ENCODE measurements around the gene NUP62. TPM values are rescaled to one million over a fixed set of nuclear protein-coding genes. Genes with fewer than 3 reads are reported as not detected.
A peak's percentile ranks its signal among the peaks of the same experiment; 100 is the strongest.
"Not testable (repeated sequence)": the region's sequence is repeated elsewhere in the genome, so short reads cannot be mapped to it uniquely, and the experiment has no call there.

NUP62 gene
- total RNA-seq, 1 donor from 2014 or later = 39.3 TPM

DNA sequence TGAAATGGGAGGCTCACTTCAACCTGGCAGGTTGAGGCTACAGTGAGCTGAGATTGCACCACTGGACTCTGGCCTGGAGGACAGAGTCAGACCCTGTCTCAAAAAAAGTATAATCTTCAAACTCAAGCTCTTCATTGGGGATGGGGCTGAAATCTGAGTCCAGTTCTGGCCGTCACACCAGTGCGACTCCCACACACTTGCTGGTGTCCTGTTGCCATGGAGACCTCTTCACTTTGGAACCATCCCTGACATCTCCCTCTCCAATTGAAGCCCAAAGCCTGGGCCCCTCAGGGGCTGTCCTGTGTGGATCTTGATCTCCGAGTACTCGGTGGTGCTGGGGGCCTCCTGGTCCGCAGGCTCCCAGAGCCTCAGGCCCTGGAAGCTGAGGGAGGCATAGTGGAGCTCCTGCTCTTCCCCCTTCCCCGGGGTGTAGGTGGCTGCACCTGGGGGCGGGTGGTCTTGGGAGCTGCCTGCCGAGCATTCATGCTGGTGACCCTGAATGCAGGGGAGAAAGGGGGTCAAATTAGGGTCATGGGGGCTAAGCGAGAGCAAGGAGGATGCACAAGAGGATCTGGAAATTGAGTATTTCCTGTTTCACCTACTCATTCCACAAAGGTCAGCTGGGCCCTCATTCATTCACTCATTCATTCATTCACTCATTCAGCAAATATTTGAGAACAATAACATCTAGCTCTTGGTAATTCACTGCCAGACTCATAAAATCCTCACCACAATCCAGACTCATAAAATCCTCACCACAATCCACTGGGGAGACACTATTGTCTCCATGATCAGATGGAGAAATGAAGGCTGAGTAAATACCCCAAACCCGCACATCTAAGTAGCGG lies 20.7 kb upstream of the NUP62 start:
- Histone ChIP-seq H3K9me3 (no peaks in the 10 kb centered on the region), H3K27me3 (no peaks in the 10 kb centered on the region), H3K36me3 (no peaks in the 10 kb centered on the region), H3K4me1 (peaks cover 12% of the 10 kb centered on the region), H3K27ac (no peak overlapping the region), H3K4me3 (no peak overlapping the region)
- TF ChIP-seq, protein P1, sequence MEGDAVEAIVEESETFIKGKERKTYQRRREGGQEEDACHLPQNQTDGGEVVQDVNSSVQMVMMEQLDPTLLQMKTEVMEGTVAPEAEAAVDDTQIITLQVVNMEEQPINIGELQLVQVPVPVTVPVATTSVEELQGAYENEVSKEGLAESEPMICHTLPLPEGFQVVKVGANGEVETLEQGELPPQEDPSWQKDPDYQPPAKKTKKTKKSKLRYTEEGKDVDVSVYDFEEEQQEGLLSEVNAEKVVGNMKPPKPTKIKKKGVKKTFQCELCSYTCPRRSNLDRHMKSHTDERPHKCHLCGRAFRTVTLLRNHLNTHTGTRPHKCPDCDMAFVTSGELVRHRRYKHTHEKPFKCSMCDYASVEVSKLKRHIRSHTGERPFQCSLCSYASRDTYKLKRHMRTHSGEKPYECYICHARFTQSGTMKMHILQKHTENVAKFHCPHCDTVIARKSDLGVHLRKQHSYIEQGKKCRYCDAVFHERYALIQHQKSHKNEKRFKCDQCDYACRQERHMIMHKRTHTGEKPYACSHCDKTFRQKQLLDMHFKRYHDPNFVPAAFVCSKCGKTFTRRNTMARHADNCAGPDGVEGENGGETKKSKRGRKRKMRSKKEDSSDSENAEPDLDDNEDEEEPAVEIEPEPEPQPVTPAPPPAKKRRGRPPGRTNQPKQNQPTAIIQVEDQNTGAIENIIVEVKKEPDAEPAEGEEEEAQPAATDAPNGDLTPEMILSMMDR (IDR thresholded peaks at IDR 0.05) = no peak
- ATAC-seq = no peak
- intact Hi-C loops (cut with DNase I) = no loop called here
- DNase-seq = no peak

DNA sequence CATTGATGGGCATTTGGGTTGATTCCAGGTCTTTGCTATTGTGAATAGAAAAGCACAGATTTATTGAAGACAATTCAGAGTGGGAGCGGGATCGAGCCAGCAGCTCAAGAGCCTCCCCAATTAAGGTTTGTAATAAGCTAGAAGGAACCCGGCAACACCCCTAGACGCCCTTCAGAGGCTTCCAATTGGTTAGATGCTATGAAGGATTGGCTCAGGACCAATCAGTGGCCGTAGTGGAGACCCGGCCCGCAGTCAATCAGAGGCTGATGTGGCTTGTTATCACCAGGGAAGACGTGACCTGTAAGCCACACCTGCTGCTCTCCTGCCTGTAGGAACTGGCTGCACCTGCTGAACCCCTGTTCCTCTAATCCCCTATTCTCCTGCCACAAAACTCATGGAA lies 17.1 kb upstream of the NUP62 start:
- ATAC-seq = no peak
- H3K27ac ChIP-seq = no peak overlapping the region
- H3K9me3 ChIP-seq = no peaks in the 10 kb centered on the region
- H3K4me3 ChIP-seq = no peak overlapping the region
- H3K27me3 ChIP-seq = no peaks in the 10 kb centered on the region
- TF ChIP-seq, protein P1 (IDR thresholded peaks at IDR 0.05) = no peak
- DNase-seq = no peak
- intact Hi-C loops (cut with DNase I) = no loop called here
- H3K4me1 ChIP-seq = no peaks in the 10 kb centered on the region
- no peaks in the 10 kb centered on the region for H3K36me3 ChIP-seq

DNA sequence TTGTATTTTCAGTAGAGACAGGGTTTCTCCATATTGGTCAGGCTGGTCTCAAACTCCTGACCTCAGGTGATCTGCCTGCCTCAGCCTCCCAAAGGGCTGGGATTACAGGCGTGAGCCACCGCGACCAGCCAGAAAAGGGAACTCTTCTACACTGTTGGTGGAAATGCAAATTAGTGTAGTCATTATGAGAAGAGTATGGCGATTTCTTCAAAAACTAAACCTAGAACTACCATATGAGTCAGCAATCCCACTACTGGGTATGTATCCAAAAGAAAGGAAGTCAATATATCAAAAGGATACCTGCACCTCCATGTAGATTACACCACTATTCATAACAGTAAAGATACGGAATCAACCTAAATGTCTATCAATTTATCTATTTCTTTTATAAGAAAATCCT lies 15.3 kb upstream of the NUP62 start:
- H3K4me1 ChIP-seq; H3K4me3 ChIP-seq; DNase-seq; intact Hi-C loops (cut with DNase I); H3K27me3 ChIP-seq; H3K9me3 ChIP-seq; H3K36me3 ChIP-seq; H3K27ac ChIP-seq: not testable (repeated sequence)
- ATAC-seq = peak; percentile 46

DNA sequence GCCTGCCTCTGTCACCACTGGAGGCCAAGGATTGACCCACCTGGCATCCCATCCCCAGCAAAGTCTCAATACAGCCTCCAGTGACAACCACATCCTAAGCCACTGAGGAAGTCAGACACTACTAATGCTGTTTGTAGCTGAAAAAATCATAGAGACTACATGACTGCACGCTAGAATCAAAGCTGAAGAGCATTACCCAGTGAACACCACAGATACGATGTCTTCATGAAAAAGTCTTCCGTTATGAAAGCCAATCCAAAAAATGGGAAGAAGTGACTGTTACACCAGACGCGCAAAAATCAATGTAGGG lies 11.1 kb upstream of the NUP62 start:
- H3K36me3 ChIP-seq = no peaks in the 10 kb centered on the region
- no peaks in the 10 kb centered on the region for H3K9me3 ChIP-seq
- H3K4me3 ChIP-seq = no peak overlapping the region
- DNase-seq (no peak), ATAC-seq (no peak)
- intact Hi-C loops (cut with DNase I) = no loop called here
- no peaks in the 10 kb centered on the region for H3K27me3 ChIP-seq
- H3K27ac ChIP-seq = no peak overlapping the region
- peaks cover 5% of the 10 kb centered on the region for H3K4me1 ChIP-seq
- TF ChIP-seq, protein P1 (IDR thresholded peaks at IDR 0.05) = no peak

DNA sequence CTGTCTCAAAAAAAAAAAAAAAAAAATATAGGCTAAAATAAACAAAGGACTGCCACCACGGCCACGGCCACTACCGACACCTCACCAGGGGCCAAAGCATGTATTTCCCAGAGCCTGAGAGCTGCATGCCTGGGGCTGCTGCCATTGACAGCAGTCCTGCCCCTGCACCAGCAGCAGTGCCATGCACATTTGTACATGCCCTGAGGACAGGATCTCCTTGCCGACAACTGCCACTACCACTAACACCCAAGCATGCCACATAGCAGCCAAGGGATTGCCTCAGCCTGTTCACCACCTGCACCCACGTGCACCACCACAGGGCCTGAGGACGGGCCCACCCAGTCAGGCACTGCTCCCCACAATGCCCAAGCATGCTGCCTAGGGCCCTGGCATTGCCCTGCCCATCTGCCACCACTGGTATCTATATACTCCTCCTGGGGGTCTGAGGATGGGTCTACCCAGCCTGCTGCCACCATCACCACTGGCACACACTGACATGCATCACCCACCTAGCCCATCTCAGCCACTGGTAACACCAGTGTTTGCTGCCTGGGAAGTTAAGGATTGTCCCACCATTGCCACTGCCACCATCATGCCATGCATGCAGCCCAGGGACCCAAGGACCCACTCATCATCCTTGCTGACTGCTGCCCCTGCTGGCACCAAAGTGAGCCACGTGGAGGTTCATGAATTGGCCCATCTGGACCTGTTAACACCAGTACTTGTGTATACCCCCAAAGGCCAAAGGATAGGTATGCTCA lies 10.6 kb upstream of the NUP62 start:
- intact Hi-C loops (cut with DNase I) = loop anchor here (5.0 kb wide), 1 partner anchor 42 kb away; no protein-coding TSS in a partner anchor
- no peaks in the 10 kb centered on the region for H3K27me3 ChIP-seq
- H3K4me1 ChIP-seq = peaks cover 5% of the 10 kb centered on the region
- no peak for DNase-seq
- TF ChIP-seq, protein P1 (IDR thresholded peaks at IDR 0.05) = no peak
- no peaks in the 10 kb centered on the region for H3K9me3 ChIP-seq
- H3K4me3 ChIP-seq = no peak overlapping the region
- H3K27ac ChIP-seq = no peak overlapping the region
- no peak for ATAC-seq
- no peaks in the 10 kb centered on the region for H3K36me3 ChIP-seq

DNA sequence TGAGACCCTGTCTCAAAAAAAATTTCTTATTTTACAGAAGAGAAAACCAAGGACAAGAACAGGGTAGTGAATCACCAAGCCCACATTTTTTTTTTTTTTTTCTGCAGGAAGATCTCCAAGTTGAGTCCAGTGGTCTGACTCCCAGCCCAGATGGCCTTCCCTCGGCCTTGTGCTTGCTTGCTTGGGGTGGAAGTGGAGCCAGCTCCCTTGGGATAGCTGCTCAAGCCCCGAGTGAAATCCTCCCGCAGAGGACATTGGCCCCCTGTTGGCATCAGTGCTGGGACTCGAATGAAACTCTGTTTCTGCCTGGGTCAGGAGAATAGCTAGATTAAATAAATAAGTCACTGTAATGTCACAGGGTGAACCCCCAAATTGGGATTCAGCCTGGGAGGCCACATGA lies 9.4 kb upstream of the NUP62 start:
- Histone ChIP-seq H3K4me3 (no peak overlapping the region), H3K27me3 (no peaks in the 10 kb centered on the region), H3K9me3 (no peaks in the 10 kb centered on the region), H3K27ac (no peak overlapping the region), H3K36me3 (no peaks in the 10 kb centered on the region), H3K4me1 (peaks cover 5% of the 10 kb centered on the region)
- no peak for DNase-seq
- intact Hi-C loops (cut with DNase I) = loop anchor here (5.0 kb wide), 1 partner anchor 44 kb away; no protein-coding TSS in a partner anchor
- TF ChIP-seq, protein P1 (IDR thresholded peaks at IDR 0.05) = no peak
- ATAC-seq = no peak
